Cardiac fibroblast (primary cell): ENCODE results near the gene ZNF346.

Experiments used
- DNase-seq, 2 donors: peaks; one replicate each; pipeline versions ENCODE4 v3.0.0 to v3.0.0-alpha.2; 2010; ENCODE audit warnings: low read depth in 2 of 2
- H3K4me3 ChIP-seq, 2 donors: replicated peaks in 1 of 2; 1 replicate in 1 of 2; 2 replicates in 1 of 2; pipeline ENCODE4 v1.5.1; 2011; ENCODE audit warnings: low read depth in 2 of 2, low read length in 2 of 2, mild to moderate bottlenecking in 2 of 2, moderate library complexity in 1 of 2
- CTCF ChIP-seq: IDR thresholded peaks from one replicate; pipeline ENCODE4 v1.5.1; 2011; ENCODE audit warnings: low read depth, mild to moderate bottlenecking, low read length, inconsistent platforms

Gene ZNF346

GRCh38 chr5:177117441-177118045, 95.0 kb downstream of the ZNF346 start:
- no peak overlapping the region for H3K4me3 ChIP-seq
- TF ChIP-seq CTCF, result no peak
- DNase-seq, result no peak

- H3K4me3 ChIP-seq, result no peak overlapping the region
- no peak for DNase-seq
- TF ChIP-seq CTCF, result no peak
These were observed 100.1 kb downstream of the ZNF346 start for GRCh38 chr5:177122566-177122965.

- no peak for TF ChIP-seq CTCF
- DNase-seq, result no peak
- no peak overlapping the region for H3K4me3 ChIP-seq
These were observed 101.4 kb downstream of the ZNF346 start for GRCh38 chr5:177123789-177124485.

- TF ChIP-seq CTCF, result no peak
- no peak for DNase-seq
- no peak overlapping the region for H3K4me3 ChIP-seq
These were observed 102.0 kb downstream of the ZNF346 start for GRCh38 chr5:177124486-177124991.

- TF ChIP-seq CTCF, result no peak
- no peak overlapping the region for H3K4me3 ChIP-seq
- DNase-seq, result no peak
These were observed 104.3 kb downstream of the ZNF346 start for GRCh38 chr5:177126771-177127170.

- no peak overlapping the region for H3K4me3 ChIP-seq
- no peak for DNase-seq
- TF ChIP-seq CTCF, result no peak
These were observed 106.1 kb downstream of the ZNF346 start for GRCh38 chr5:177128551-177128981.
